ENCODE data around the gene SGMS2. TPM values are rescaled to one million over a fixed set of nuclear protein-coding genes. Genes with fewer than 3 reads are reported as not detected.
A peak's percentile ranks its signal among the peaks of the same experiment; 100 is the strongest.

The SGMS2 gene
- total RNA-seq, 1 donor from 2014 or later: 1.1 TPM

- H3K4me3 Mint-ChIP-seq: peak overlapping the region; percentile 86
- TF ChIP-seq EZH2 (IDR thresholded peaks at IDR 0.05) (no peak), EZH2phosphoT487 (IDR thresholded peaks at IDR 0.05) (peak; percentile 11), CTCF (IDR thresholded peaks at IDR 0.05) (peak; percentile 2)
These were observed 107.1 kb downstream of the SGMS2 start for GRCh38 chr4:107931775-107932321.

GRCh38 chr4:107935246-107935645 is 110.5 kb downstream of the SGMS2 start:
- H3K36me3 Mint-ChIP-seq: peaks cover 14% of the 10 kb centered on the region
- Histone ChIP-seq H3K79me2 (ENCODE audit: low read depth) (no peaks in the 10 kb centered on the region), H3F3A (ENCODE audit: low read depth) (no peaks in the 10 kb centered on the region), H3K36me3 (no peaks in the 10 kb centered on the region), H3K9me3 (ENCODE audit: low read depth) (no peaks in the 10 kb centered on the region), H3K4me1 (peaks cover 12% of the 10 kb centered on the region), H4K20me1 (ENCODE audit: low read depth) (no peaks in the 10 kb centered on the region), H3K9ac (no peak overlapping the region), H2AFZ (replicated peaks) (no peak overlapping the region), H3K27ac (no peak overlapping the region), H3K4me2 (no peak overlapping the region), H3K4me3 (no peak overlapping the region), H3K27me3 (peaks cover 24% of the 10 kb centered on the region)
- no peak overlapping the region for H3K4me3 Mint-ChIP-seq
- TF ChIP-seq EZH2 (IDR thresholded peaks at IDR 0.05) (no peak), EZH2phosphoT487 (IDR thresholded peaks at IDR 0.05) (no peak), CTCF (IDR thresholded peaks at IDR 0.05) (no peak)
- no peak for DNase-seq (ENCODE audit: low spot score)
- peaks cover 2% of the 10 kb centered on the region for H3K9me3 Mint-ChIP-seq
- H3K27ac Mint-ChIP-seq: no peak overlapping the region
- H3K27me3 Mint-ChIP-seq (ENCODE audit: insufficient read depth, low read depth): no peaks in the 10 kb centered on the region
- peaks cover 15% of the 10 kb centered on the region for H3K4me1 Mint-ChIP-seq

More at GRCh38 chr4:107931775-107932321, 107.1 kb downstream of the SGMS2 start:
- H3F3A ChIP-seq (ENCODE audit: low read depth): no peaks in the 10 kb centered on the region
- no peak for DNase-seq (ENCODE audit: low spot score)
- H3K27me3 ChIP-seq: peaks cover 31% of the 10 kb centered on the region
- no peaks in the 10 kb centered on the region for H4K20me1 ChIP-seq (ENCODE audit: low read depth)
- H3K36me3 ChIP-seq: no peaks in the 10 kb centered on the region
- peaks cover 12% of the 10 kb centered on the region for H3K4me1 ChIP-seq
- no peaks in the 10 kb centered on the region for H3K79me2 ChIP-seq (ENCODE audit: low read depth)
- peak overlapping the region; percentile 93 for H3K4me2 ChIP-seq
- Mint-ChIP-seq H3K27me3 (ENCODE audit: insufficient read depth, low read depth) (no peaks in the 10 kb centered on the region), H3K4me1 (peaks cover 15% of the 10 kb centered on the region), H3K36me3 (peaks cover 12% of the 10 kb centered on the region), H3K27ac (no peak overlapping the region), H3K9me3 (peaks cover 2% of the 10 kb centered on the region)
- H2AFZ ChIP-seq (replicated peaks): peak overlapping the region; percentile 90
- no peak overlapping the region for H3K9ac ChIP-seq
- peak overlapping the region; percentile 64 for H3K4me3 ChIP-seq
- H3K27ac ChIP-seq: no peak overlapping the region
- no peaks in the 10 kb centered on the region for H3K9me3 ChIP-seq (ENCODE audit: low read depth)

GRCh38 chr4:107937040-107937439 is 112.3 kb downstream of the SGMS2 start:
- no peak overlapping the region for H3K4me2 ChIP-seq
- no peaks in the 10 kb centered on the region for H3K36me3 ChIP-seq
- peaks cover 11% of the 10 kb centered on the region for H3K4me1 ChIP-seq
- H3F3A ChIP-seq (ENCODE audit: low read depth): no peaks in the 10 kb centered on the region
- no peak for DNase-seq (ENCODE audit: low spot score)
- H3K27me3 Mint-ChIP-seq (ENCODE audit: insufficient read depth, low read depth): no peaks in the 10 kb centered on the region
- H2AFZ ChIP-seq (replicated peaks): no peak overlapping the region
- H3K27ac ChIP-seq: no peak overlapping the region
- peaks cover 2% of the 10 kb centered on the region for H3K9me3 Mint-ChIP-seq
- H3K4me3 Mint-ChIP-seq: no peak overlapping the region
- no peaks in the 10 kb centered on the region for H3K9me3 ChIP-seq (ENCODE audit: low read depth)
- no peak overlapping the region for H3K4me3 ChIP-seq
- H4K20me1 ChIP-seq (ENCODE audit: low read depth): no peaks in the 10 kb centered on the region
- peaks cover 17% of the 10 kb centered on the region for H3K36me3 Mint-ChIP-seq
- H3K79me2 ChIP-seq (ENCODE audit: low read depth): no peaks in the 10 kb centered on the region
- TF ChIP-seq CTCF (IDR thresholded peaks at IDR 0.05) (no peak), EZH2 (IDR thresholded peaks at IDR 0.05) (no peak), EZH2phosphoT487 (IDR thresholded peaks at IDR 0.05) (no peak)
- H3K9ac ChIP-seq: no peak overlapping the region
- no peak overlapping the region for H3K27ac Mint-ChIP-seq
- H3K4me1 Mint-ChIP-seq: peaks cover 9% of the 10 kb centered on the region
- peaks cover 12% of the 10 kb centered on the region for H3K27me3 ChIP-seq

All from neural progenitor cell (in vitro differentiated cells).